Measurements from ENCODE around the gene TRIM37. TPM values are rescaled to one million over a fixed set of nuclear protein-coding genes. Genes with fewer than 3 reads are reported as not detected.

Gene TRIM37
- total and polyA plus RNA-seq, 10 donors, result 6.2 to 28.1 (median 16.9) TPM

- H3K27ac ChIP-seq, result peak overlapping the region in 7 of 8 donors; percentile 78 to 90 (median 85)
- H3K27me3 ChIP-seq (replicated peaks in 1 of 7), result no peaks in the 10 kb centered on the region
- peaks cover 5 to 73% (median 39%) of the 10 kb centered on the region in 6 donors for H3K4me1 ChIP-seq
- TF ChIP-seq POLR2A (IDR thresholded peaks at IDR 0.05) (no peak), CTCF (IDR thresholded peaks at IDR 0.05 in 8 of 11, conservative IDR thresholded peaks at IDR 0.05 in 3 of 11) (no peak), POLR2AphosphoS5 (IDR thresholded peaks at IDR 0.05) (no peak)
- peaks cover 0 to 42% (median 6%) of the 10 kb centered on the region in 6 donors for H3K36me3 ChIP-seq
- H3K4me3 ChIP-seq, result no peak overlapping the region
- H3K9me3 ChIP-seq, result no peaks in the 10 kb centered on the region
- intact Hi-C loops (cut with DNase I; ENCODE audit: low total_unique reads), result no loop called here
- DNase-seq, result no peak
- WGBS, 5 donors, result 84 to 100% (median 94%) methylated on average over 2 of the region's 2 CpGs
Measured at GRCh38 chr17:59002848-59003247, 103.8 kb downstream of the TRIM37 start.

GRCh38 chr17:59002126-59002525, 104.6 kb downstream of the TRIM37 start:
- Histone ChIP-seq H3K4me3 (peak overlapping the region in 1 of 8 donors; percentile 54), H3K27me3 (replicated peaks in 1 of 7) (no peaks in the 10 kb centered on the region), H3K4me1 (peaks cover 5 to 80% (median 41%) of the 10 kb centered on the region in 6 donors), H3K27ac (peak overlapping the region; percentile 69 to 90 (median 85)), H3K9me3 (no peaks in the 10 kb centered on the region), H3K36me3 (peaks cover 0 to 43% (median 6%) of the 10 kb centered on the region in 6 donors)
- no peak for DNase-seq
- no peak for TF ChIP-seq POLR2AphosphoS5 (IDR thresholded peaks at IDR 0.05)
- no peak for TF ChIP-seq POLR2A (IDR thresholded peaks at IDR 0.05)
- TF ChIP-seq CTCF (IDR thresholded peaks at IDR 0.05 in 8 of 11, conservative IDR thresholded peaks at IDR 0.05 in 3 of 11), result no peak
- intact Hi-C loops (cut with DNase I; ENCODE audit: low total_unique reads), result no loop called here
- WGBS, 5 donors, result 72 to 84% (median 80%) methylated on average over 3 of the region's 3 CpGs

DNA sequence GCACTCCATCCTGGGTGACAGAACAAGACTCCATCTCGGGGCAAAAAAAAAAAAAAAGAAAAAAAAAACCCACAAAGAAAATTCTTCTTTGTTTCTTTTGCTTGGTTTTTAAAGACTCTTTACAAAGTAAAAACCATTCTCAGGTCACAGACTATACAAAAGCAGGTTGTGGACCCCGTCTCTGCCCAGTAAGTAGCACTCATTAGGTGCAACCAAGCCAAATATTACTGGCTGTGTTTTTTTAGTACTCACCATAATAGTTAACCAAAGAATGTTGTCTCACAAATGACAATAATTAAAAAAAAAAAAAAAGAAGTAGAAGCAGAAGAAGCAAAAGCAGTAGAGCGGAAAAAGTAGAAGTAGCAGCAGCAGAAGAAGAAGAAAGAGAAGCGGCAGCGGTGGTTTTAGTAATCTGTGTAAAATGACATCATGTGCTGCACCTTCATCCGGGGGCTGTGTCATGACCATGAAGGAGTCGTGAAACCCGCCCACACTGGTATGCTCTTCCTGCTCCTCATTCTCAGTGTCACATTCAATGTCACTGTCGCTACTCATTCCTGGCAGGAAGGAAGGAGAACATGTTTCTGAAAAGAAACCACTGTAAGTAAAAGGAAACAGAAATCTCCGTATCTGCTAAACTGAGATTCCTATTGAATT, 105.4 kb downstream of the TRIM37 start:
- peak in 2 of 3 donors; percentile 18 to 86 for TF ChIP-seq POLR2AphosphoS5 (IDR thresholded peaks at IDR 0.05)
- no peak for TF ChIP-seq CTCF (IDR thresholded peaks at IDR 0.05 in 8 of 11, conservative IDR thresholded peaks at IDR 0.05 in 3 of 11)
- TF ChIP-seq POLR2A (IDR thresholded peaks at IDR 0.05), result peak in 1 of 3 donors; percentile 37
- H3K9me3 ChIP-seq, result no peaks in the 10 kb centered on the region
- H3K27ac ChIP-seq, result peak overlapping the region; percentile 69 to 90 (median 85)
- DNase-seq, result peak; percentile 90
- intact Hi-C loops (cut with DNase I; ENCODE audit: low total_unique reads), result no loop called here
- 14 to 15% (median 15%) methylated on average over 10 of the region's 10 CpGs for WGBS, 5 donors
- peaks cover 0 to 42% (median 6%) of the 10 kb centered on the region in 6 donors for H3K36me3 ChIP-seq
- H3K4me1 ChIP-seq, result peaks cover 5 to 87% (median 41%) of the 10 kb centered on the region in 6 donors
- H3K27me3 ChIP-seq (replicated peaks in 1 of 7), result no peaks in the 10 kb centered on the region
- H3K4me3 ChIP-seq, result peak overlapping the region in 3 of 8 donors; percentile 6 to 54 (median 9)

DNA sequence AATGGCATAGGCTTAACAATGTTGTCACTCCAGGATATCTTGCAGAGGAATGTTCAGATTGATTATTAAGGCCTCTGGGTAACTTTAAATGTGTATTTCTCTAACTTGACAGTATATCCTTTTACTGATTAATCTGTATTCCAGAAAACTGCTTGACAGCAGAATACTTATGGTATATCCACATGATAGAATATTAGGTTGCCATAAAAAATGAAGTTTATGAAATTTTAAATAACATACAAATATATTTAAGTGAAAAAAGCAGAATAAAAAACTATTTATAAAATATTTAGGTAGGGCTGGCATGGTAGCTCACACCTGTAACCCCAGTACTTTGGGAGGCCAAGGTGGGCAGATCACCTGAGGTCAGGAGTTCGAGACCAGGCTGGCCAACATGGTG, 106.7 kb downstream of the TRIM37 start:
- Histone ChIP-seq H3K27me3 (replicated peaks in 1 of 7) (no peaks in the 10 kb centered on the region), H3K4me1 (peaks cover 5 to 90% (median 41%) of the 10 kb centered on the region in 6 donors), H3K27ac (peak overlapping the region in 7 of 8 donors; percentile 78 to 90 (median 85)), H3K36me3 (peaks cover 0 to 33% (median 6%) of the 10 kb centered on the region in 6 donors), H3K4me3 (no peak overlapping the region), H3K9me3 (no peaks in the 10 kb centered on the region)
- intact Hi-C loops (cut with DNase I; ENCODE audit: low total_unique reads), result no loop called here
- TF ChIP-seq POLR2AphosphoS5 (IDR thresholded peaks at IDR 0.05) (no peak), POLR2A (IDR thresholded peaks at IDR 0.05) (no peak), CTCF (IDR thresholded peaks at IDR 0.05 in 8 of 11, conservative IDR thresholded peaks at IDR 0.05 in 3 of 11) (no peak)
- no peak for DNase-seq
- 95 to 100% (median 96%) methylated on average over 1 of the region's 1 CpG for WGBS, 5 donors

All from spleen (tissue), 11 donors.